ENCODE measurements around the gene CYB561A3. TPM values are rescaled to one million over a fixed set of nuclear protein-coding genes. Genes with fewer than 3 reads are reported as not detected.

The CYB561A3 gene
- total and polyA plus RNA-seq, 8 donors, result 13.4 to 106 (median 20.8) TPM

GRCh38 chr11:61367406-61367805 lies 5.7 kb upstream of the CYB561A3 start:
- Histone ChIP-seq H3K36me3 (peaks cover 57 to 74% (median 71%) of the 10 kb centered on the region in 4 donors), H3K27ac (no peak overlapping the region), H3K9me3 (no peaks in the 10 kb centered on the region), H3K4me3 (no peak overlapping the region), H3K4me1 (peaks cover 9 to 16% (median 13%) of the 10 kb centered on the region in 4 donors), H3K27me3 (no peaks in the 10 kb centered on the region)
- TF ChIP-seq CTCF (IDR thresholded peaks at IDR 0.05) (no peak), POLR2A (IDR thresholded peaks at IDR 0.05) (no peak), POLR2AphosphoS5 (IDR thresholded peaks at IDR 0.05) (no peak), EP300 (IDR thresholded peaks at IDR 0.05) (no peak)
- intact Hi-C loops (cut with DNase I; ENCODE audit: low total_unique reads), result no loop called here
- no peak for DNase-seq
- WGBS, 5 donors, result 80 to 89% (median 82%) methylated on average over 6 of the region's 6 CpGs

DNA sequence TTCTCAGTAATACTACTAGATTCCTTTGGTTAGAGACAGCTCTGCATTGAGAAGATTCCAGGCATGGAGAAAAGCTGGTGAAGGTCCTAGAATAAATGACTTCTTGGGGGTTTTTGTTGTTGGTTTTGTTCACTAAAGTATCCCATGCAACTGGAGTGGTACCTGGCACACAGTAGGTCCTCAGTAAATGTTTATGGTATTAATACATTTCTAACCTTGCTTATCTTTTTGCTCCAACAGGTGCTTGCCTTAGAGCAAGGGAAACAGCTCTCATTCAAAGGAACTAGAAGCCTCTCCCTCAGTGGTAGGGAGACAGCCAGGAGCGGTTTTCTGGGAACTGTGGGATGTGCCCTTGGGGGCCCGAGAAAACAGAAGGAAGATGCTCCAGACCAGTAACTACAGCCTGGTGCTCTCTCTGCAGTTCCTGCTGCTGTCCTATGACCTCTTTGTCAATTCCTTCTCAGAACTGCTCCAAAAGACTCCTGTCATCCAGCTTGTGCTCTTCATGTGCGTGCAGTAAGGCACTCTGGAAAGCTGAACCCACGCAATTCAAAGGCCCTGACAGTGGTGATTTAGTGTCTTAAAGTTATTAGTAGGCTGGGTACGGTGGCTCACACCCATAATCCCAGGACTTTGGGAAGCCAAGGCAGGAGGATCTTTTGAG lies 2.5 kb upstream of the CYB561A3 start:
- DNase-seq, result no peak
- no peaks in the 10 kb centered on the region for H3K9me3 ChIP-seq
- no peak for TF ChIP-seq EP300 (IDR thresholded peaks at IDR 0.05)
- TF ChIP-seq POLR2AphosphoS5 (IDR thresholded peaks at IDR 0.05), result no peak
- no peak for TF ChIP-seq POLR2A (IDR thresholded peaks at IDR 0.05)
- no peak for TF ChIP-seq CTCF (IDR thresholded peaks at IDR 0.05)
- 90 to 95% (median 95%) methylated on average over 5 of the region's 5 CpGs for WGBS, 5 donors
- H3K27me3 ChIP-seq, result no peaks in the 10 kb centered on the region
- H3K36me3 ChIP-seq, result peaks cover 49 to 55% (median 52%) of the 10 kb centered on the region in 4 donors
- intact Hi-C loops (cut with DNase I; ENCODE audit: low total_unique reads), result no loop called here
- H3K4me1 ChIP-seq, result peaks cover 21 to 38% (median 30%) of the 10 kb centered on the region in 4 donors
- no peak overlapping the region for H3K27ac ChIP-seq
- no peak overlapping the region for H3K4me3 ChIP-seq

DNA sequence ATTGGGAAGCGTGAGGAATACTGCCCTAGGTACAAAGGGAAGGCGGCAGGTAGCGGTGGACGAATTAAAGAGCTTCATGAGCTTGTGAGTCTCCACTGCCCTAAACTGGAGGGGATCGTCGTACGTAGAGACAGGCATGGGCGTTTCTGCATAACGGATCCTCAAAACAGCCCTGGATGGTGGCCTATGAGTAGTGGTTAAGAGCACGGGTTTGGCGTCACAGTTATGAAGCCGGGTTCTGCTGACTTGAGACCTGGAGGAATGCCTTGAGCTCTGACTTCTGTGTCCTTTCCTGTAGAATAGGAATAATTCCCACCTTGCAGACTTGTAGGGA lies 827 bp upstream of the CYB561A3 start:
- Histone ChIP-seq H3K9me3 (no peaks in the 10 kb centered on the region), H3K36me3 (peaks cover 33 to 39% (median 36%) of the 10 kb centered on the region in 4 donors), H3K27ac (peak overlapping the region; percentile 91 to 99 (median 98)), H3K4me3 (peak overlapping the region; percentile 63 to 80 (median 70)), H3K27me3 (no peaks in the 10 kb centered on the region), H3K4me1 (peaks cover 21 to 45% (median 32%) of the 10 kb centered on the region in 4 donors)
- TF ChIP-seq POLR2A (IDR thresholded peaks at IDR 0.05) (no peak), CTCF (IDR thresholded peaks at IDR 0.05) (no peak), POLR2AphosphoS5 (IDR thresholded peaks at IDR 0.05) (no peak), EP300 (IDR thresholded peaks at IDR 0.05) (no peak)
- intact Hi-C loops (cut with DNase I; ENCODE audit: low total_unique reads), result no loop called here
- peak in 1 of 2 donors; percentile 60 for DNase-seq
- 0 to 1% (median 1%) methylated on average over 12 of the region's 12 CpGs for WGBS, 5 donors

GRCh38 chr11:61361237-61361740 lies 393 bp downstream of the CYB561A3 start:
- H3K9me3 ChIP-seq, result no peaks in the 10 kb centered on the region
- H3K27me3 ChIP-seq, result no peaks in the 10 kb centered on the region
- H3K4me1 ChIP-seq, result peaks cover 21 to 55% (median 33%) of the 10 kb centered on the region in 4 donors
- WGBS, 5 donors, result 1 to 4% (median 2%) methylated on average over 13 to 22 of the region's 22 CpGs
- intact Hi-C loops (cut with DNase I; ENCODE audit: low total_unique reads), result no loop called here
- peak overlapping the region; percentile 63 to 80 (median 70) for H3K4me3 ChIP-seq
- DNase-seq, result no peak
- no peak for TF ChIP-seq EP300 (IDR thresholded peaks at IDR 0.05)
- no peak for TF ChIP-seq CTCF (IDR thresholded peaks at IDR 0.05)
- TF ChIP-seq POLR2A (IDR thresholded peaks at IDR 0.05), result no peak
- peaks cover 21 to 29% (median 25%) of the 10 kb centered on the region in 4 donors for H3K36me3 ChIP-seq
- peak overlapping the region; percentile 91 to 99 (median 98) for H3K27ac ChIP-seq

All from stomach (tissue), 9 donors.